CD14-positive monocyte (primary cell): Measurements from ENCODE around the gene CNNM3. TPM values are rescaled to one million over a fixed set of nuclear protein-coding genes. Genes with fewer than 3 reads are reported as not detected.

Source experiments
- DNase-seq, 3 donors: peaks; one replicate each; pipeline ENCODE4 v3.0.0-alpha.2; 2011 to 2022
- H2AFZ ChIP-seq: 2 replicates; pipeline ENCODE4 v1.6.0; 2012; ENCODE audit warnings: mild to moderate bottlenecking, low read depth, low read length, inconsistent platforms; ENCODE audit not compliant: insufficient read depth, poor library complexity, severe bottlenecking
- H3K27ac ChIP-seq, 2 donors: 1 replicate in 1 of 2; 2 replicates in 1 of 2; pipeline ENCODE4 v1.5.1; 2012 to 2013; ENCODE audit warnings: low read length in 2 of 2, control low read depth in 1 of 2, inconsistent platforms in 1 of 2, low read depth in 1 of 2, mild to moderate bottlenecking in 1 of 2
- H3K27me3 ChIP-seq, 2 donors: one replicate each; pipeline versions ENCODE4 v1.6.0 to v1.6.1; 2011 to 2013; ENCODE audit warnings: low read length in 2 of 2; ENCODE audit not compliant: control insufficient read depth in 2 of 2, insufficient read depth in 2 of 2
- H3K36me3 ChIP-seq, 2 donors: replicated peaks in 1 of 2; 1 replicate in 1 of 2; 2 replicates in 1 of 2; pipeline versions ENCODE4 v1.5.1 to v1.6.1; 2012 to 2013; ENCODE audit warnings: low read length in 2 of 2, control low read depth in 1 of 2, inconsistent platforms in 1 of 2, mild to moderate bottlenecking in 1 of 2; ENCODE audit not compliant: insufficient read depth in 2 of 2, control insufficient read depth in 1 of 2
- H3K4me1 ChIP-seq, 2 donors: 1 replicate in 1 of 2; 2 replicates in 1 of 2; pipeline versions ENCODE4 v1.5.1 to v1.6.1; 2012 to 2013; ENCODE audit warnings: low read length in 2 of 2, control low read depth in 1 of 2, inconsistent platforms in 1 of 2, mild to moderate bottlenecking in 1 of 2, moderate library complexity in 1 of 2; ENCODE audit not compliant: insufficient read depth in 2 of 2, control insufficient read depth in 1 of 2
- H3K4me2 ChIP-seq: replicated peaks from 2 replicates; pipeline ENCODE3; 2012; ENCODE audit warnings: low read length, moderate library complexity, mild to moderate bottlenecking; ENCODE audit not compliant: poor library complexity, severe bottlenecking; ENCODE audit errors: extremely low read depth
- H3K4me3 ChIP-seq, 3 experiments: fragments of 200-600 bp in 1 of 3; sonication (generic) in 1 of 3; replicated peaks in 1 of 3; 1 replicate in 2 of 3; 2 replicates in 1 of 3; pipeline ENCODE4 v1.5.1; 2011 to 2013; ENCODE audit warnings: low read length in 3 of 3, mild to moderate bottlenecking in 3 of 3, control low read depth in 2 of 3, low read depth in 2 of 3, inconsistent platforms in 1 of 3, moderate library complexity in 1 of 3
- H3K79me2 ChIP-seq: 2 replicates; pipeline ENCODE4 v1.6.0; 2012; ENCODE audit warnings: mild to moderate bottlenecking, control low read depth, inconsistent platforms, low read length, moderate library complexity; ENCODE audit not compliant: insufficient read depth
- H3K9ac ChIP-seq: 2 replicates; pipeline ENCODE4 v1.6.0; 2017; ENCODE audit warnings: low read length, mild to moderate bottlenecking; ENCODE audit not compliant: insufficient read depth, poor library complexity, severe bottlenecking
- H3K9me3 ChIP-seq, 2 donors: replicated peaks in 1 of 2; 1 replicate in 1 of 2; 2 replicates in 1 of 2; pipeline versions ENCODE4 v1.5.1 to v1.6.1; 2012 to 2013; ENCODE audit warnings: low read length in 2 of 2, control low read depth in 1 of 2; ENCODE audit not compliant: control insufficient read depth in 1 of 2, insufficient read depth in 1 of 2
- H4K20me1 ChIP-seq: 2 replicates; pipeline ENCODE4 v1.6.0; 2012; ENCODE audit warnings: mild to moderate bottlenecking, low read length, control low read depth, moderate library complexity; ENCODE audit not compliant: insufficient read depth
- H3K27ac Mint-ChIP-seq, 7 donors: one replicate each; pipeline ENCODE4 v1.8.0; 2020; ENCODE audit warnings: mild to moderate bottlenecking in 7 of 7, mixed read lengths in 7 of 7, moderate library complexity in 6 of 7, inconsistent platforms in 2 of 7
- H3K27me3 Mint-ChIP-seq, 3 donors: one replicate each; pipeline ENCODE4 v1.8.0; 2021 to 2022; ENCODE audit warnings: low read depth in 3 of 3, mild to moderate bottlenecking in 3 of 3, mixed read lengths in 3 of 3, moderate library complexity in 3 of 3, inconsistent platforms in 1 of 3
- H3K36me3 Mint-ChIP-seq, 2 donors: one replicate each; pipeline ENCODE4 v1.8.0; 2020; ENCODE audit warnings: mixed read lengths in 2 of 2, inconsistent platforms in 1 of 2, mild to moderate bottlenecking in 1 of 2
- H3K4me1 Mint-ChIP-seq: one replicate; pipeline ENCODE4 v1.8.0; 2020; ENCODE audit warnings: mild to moderate bottlenecking, mixed read lengths
- H3K4me3 Mint-ChIP-seq, 2 donors: one replicate each; pipeline ENCODE4 v1.8.0; 2020; ENCODE audit warnings: mild to moderate bottlenecking in 2 of 2, mixed read lengths in 2 of 2, moderate library complexity in 1 of 2
- H3K9me3 Mint-ChIP-seq, 7 donors: one replicate each; pipeline ENCODE4 v1.8.0; 2020 to 2022; ENCODE audit warnings: mixed read lengths in 7 of 7, mild to moderate bottlenecking in 6 of 7, moderate library complexity in 6 of 7, inconsistent platforms in 2 of 7
- CTCF ChIP-seq: fragments of 200-600 bp; IDR thresholded peaks from one replicate; pipeline ENCODE4 v1.8.0; 2022; ENCODE audit warnings: antibody characterized with exemption, mild to moderate bottlenecking
- WGBS: methylation state at CpG from one replicate; pipeline ENCODE4 v1.1.5; 2013; ENCODE audit warnings: missing lambda C conversion rate; ENCODE audit not compliant: insufficient coverage; 5-methylcytosine and 5-hydroxymethylcytosine counted together
- intact Hi-C, 2 donors: fragments of 100-400 bp; cut with micrococcal nuclease; formaldehyde crosslinking; loops; one replicate each; pipeline versions ENCODE4 v1.15.0 to v1.15.1; 2023
- polyA plus RNA-seq, 3 donors: library from polyadenylated mRNA; depleted of rRNA in 1 of 3; unstranded in 2 of 3; stranded (reverse) in 1 of 3; fragments of 300-500 nt in 2 of 3; fragments of >200 nt in 1 of 3; fragmentation: Illumina TruSeq in 2 of 3; gene quantifications; 1 replicate in 2 of 3; 2 replicates in 1 of 3; pipeline ENCODE4 v1.2.3, GENCODE V29; 2012 to 2021

Gene CNNM3
- polyA plus RNA-seq, 3 donors: 1.2 to 12.0 (median 4.9) TPM

- H3K4me3 Mint-ChIP-seq: no peak within 1 kb of the TSS
- Histone ChIP-seq H3K36me3 (peaks cover 11 to 22% of the 10 kb centered on the region in 2 donors), H2AFZ (no peak within 1 kb of the TSS), H3K4me2 (no peak within 1 kb of the TSS), H3K4me3 (no peak within 1 kb of the TSS), H3K9me3 (no peaks in the 10 kb centered on the region), H3K9ac (no peak within 1 kb of the TSS), H3K4me1 (peaks cover 6 to 12% of the 10 kb centered on the region in 2 donors), H4K20me1 (no peaks in the 10 kb centered on the region), H3K79me2 (no peaks in the 10 kb centered on the region), H3K27me3 (no peaks in the 10 kb centered on the region), H3K27ac (no peak within 1 kb of the TSS)
- peak within 1 kb of the TSS in 4 of 7 donors; percentile 2 to 9 (median 8) for H3K27ac Mint-ChIP-seq
- no peaks in the 10 kb centered on the region for H3K9me3 Mint-ChIP-seq
- intact Hi-C loops: no loop called here
- H3K27me3 Mint-ChIP-seq: peaks cover 1 to 4% (median 1%) of the 10 kb centered on the region in 3 donors
- DNase-seq: no peak
- H3K4me1 Mint-ChIP-seq: peaks cover 17% of the 10 kb centered on the region
- peaks cover 24 to 40% of the 10 kb centered on the region in 2 donors for H3K36me3 Mint-ChIP-seq
- WGBS: 88% methylated on average over 5 of the region's 14 CpGs
- TF ChIP-seq CTCF: no peak
Observed at GRCh38 chr2:96843538-96844268, 27.6 kb downstream of the CNNM3 start, which contains the start of gene ANKRD23. Gene ANKRD23 (minus strand): TSS chr2:96844021. CDS start chr2:96843992, 29 bp downstream.

- Mint-ChIP-seq H3K27ac (no peak overlapping the region), H3K36me3 (peaks cover 24 to 42% of the 10 kb centered on the region in 2 donors), H3K9me3 (no peaks in the 10 kb centered on the region), H3K27me3 (peaks cover 1 to 4% (median 1%) of the 10 kb centered on the region in 3 donors), H3K4me3 (no peak overlapping the region), H3K4me1 (peaks cover 11% of the 10 kb centered on the region)
- H3K79me2 ChIP-seq: no peaks in the 10 kb centered on the region
- H3K27me3 ChIP-seq: no peaks in the 10 kb centered on the region
- peaks cover 0 to 5% of the 10 kb centered on the region in 2 donors for H3K4me1 ChIP-seq
- peaks cover 15 to 24% of the 10 kb centered on the region in 2 donors for H3K36me3 ChIP-seq
- H3K4me3 ChIP-seq: no peak overlapping the region
- no peak for TF ChIP-seq CTCF
- H3K9me3 ChIP-seq: no peaks in the 10 kb centered on the region
- no peak for DNase-seq
- 92% methylated on average over 17 of the region's 17 CpGs for WGBS
- no peak overlapping the region for H3K27ac ChIP-seq
- H4K20me1 ChIP-seq: no peaks in the 10 kb centered on the region
- H3K4me2 ChIP-seq: no peak overlapping the region
- intact Hi-C loops: no loop called here
- H3K9ac ChIP-seq: no peak overlapping the region
- no peak overlapping the region for H2AFZ ChIP-seq
Observed at GRCh38 chr2:96844405-96844808, 28.3 kb downstream of the CNNM3 start.
